Measurements from ENCODE around the gene SBF1. TPM values are rescaled to one million over a fixed set of nuclear protein-coding genes. Genes with fewer than 3 reads are reported as not detected.

Gene SBF1
- total RNA-seq, 4 donors from 2014 or later = 59.9 to 241 (median 108) TPM

DNA sequence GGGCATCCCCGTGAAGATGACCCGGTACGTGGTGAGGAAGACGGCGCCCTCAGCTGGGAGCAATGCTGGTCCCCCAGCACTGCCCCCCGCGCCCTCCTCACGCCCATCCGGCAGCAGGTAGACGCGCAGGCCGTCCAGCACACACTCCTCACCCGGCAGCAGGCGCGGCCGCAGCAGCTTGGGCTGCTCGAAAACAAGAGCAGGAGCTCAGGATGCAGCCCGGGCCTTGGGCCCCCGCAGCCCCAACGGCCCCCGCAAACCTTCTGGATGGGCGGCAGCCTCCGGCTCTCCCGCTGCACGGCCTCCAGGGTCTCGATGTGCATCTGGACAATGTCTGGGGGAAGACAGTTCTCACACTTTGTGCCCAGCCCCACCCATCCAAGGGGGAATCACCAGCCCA is 13.3 kb downstream of the SBF1 start:
- H3K4me3 ChIP-seq = no peak overlapping the region
- 92% methylated on average over 17 of the region's 26 CpGs; no CpG with 5 or more reads in 1 of the 2 donors for WGBS, 2 donors (ENCODE audit: low coverage in 1 of 2)
- in situ Hi-C loops (cut with MboI; ENCODE audit: low pct_ligation_motif_present in 1 of 4, low pct_unique_long_range_greater_than_20kb in 1 of 4, low sequenced_read_pairs in 3 of 4) = no loop called here

DNA sequence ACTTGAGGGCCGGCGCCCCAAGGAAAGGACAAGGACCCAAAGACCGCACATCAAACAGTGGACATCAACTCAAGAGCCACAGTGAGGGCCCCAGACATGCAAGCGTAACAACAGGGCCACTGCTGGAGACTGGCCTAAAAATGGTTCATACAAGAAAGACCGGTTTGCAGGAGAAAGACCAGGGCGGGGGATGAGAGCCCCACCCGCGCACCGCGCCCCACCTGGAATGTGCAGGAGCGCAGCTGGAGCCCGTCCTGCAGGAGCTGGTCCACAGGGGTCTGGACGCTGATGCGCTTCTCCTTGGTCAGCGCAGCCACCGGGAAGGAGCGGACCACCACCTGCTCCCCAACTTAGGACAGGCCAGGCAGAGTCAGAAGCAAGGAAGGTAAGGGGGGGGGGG is 13.9 kb downstream of the SBF1 start:
- no peak overlapping the region for H3K27ac ChIP-seq
- H3K36me3 ChIP-seq = peaks cover 0 to 80% (median 36%) of the 10 kb centered on the region in 4 donors
- DNase-seq = peak; percentile 47
- no peaks in the 10 kb centered on the region for H3K9me3 ChIP-seq
- H3K4me1 ChIP-seq = peaks cover 0 to 6% (median 0%) of the 10 kb centered on the region in 4 donors
- intact Hi-C loops (cut with DNase I; ENCODE audit: low total_unique reads) (no loop called here), in situ Hi-C loops (cut with MboI; ENCODE audit: low pct_ligation_motif_present in 1 of 4, low pct_unique_long_range_greater_than_20kb in 1 of 4, low sequenced_read_pairs in 3 of 4) (no loop called here)
- no peak overlapping the region for H3K4me3 ChIP-seq
- 71 to 80% methylated on average over 5 to 16 of the region's 17 CpGs for WGBS, 2 donors (ENCODE audit: low coverage in 1 of 2)
- TF ChIP-seq, protein P1, sequence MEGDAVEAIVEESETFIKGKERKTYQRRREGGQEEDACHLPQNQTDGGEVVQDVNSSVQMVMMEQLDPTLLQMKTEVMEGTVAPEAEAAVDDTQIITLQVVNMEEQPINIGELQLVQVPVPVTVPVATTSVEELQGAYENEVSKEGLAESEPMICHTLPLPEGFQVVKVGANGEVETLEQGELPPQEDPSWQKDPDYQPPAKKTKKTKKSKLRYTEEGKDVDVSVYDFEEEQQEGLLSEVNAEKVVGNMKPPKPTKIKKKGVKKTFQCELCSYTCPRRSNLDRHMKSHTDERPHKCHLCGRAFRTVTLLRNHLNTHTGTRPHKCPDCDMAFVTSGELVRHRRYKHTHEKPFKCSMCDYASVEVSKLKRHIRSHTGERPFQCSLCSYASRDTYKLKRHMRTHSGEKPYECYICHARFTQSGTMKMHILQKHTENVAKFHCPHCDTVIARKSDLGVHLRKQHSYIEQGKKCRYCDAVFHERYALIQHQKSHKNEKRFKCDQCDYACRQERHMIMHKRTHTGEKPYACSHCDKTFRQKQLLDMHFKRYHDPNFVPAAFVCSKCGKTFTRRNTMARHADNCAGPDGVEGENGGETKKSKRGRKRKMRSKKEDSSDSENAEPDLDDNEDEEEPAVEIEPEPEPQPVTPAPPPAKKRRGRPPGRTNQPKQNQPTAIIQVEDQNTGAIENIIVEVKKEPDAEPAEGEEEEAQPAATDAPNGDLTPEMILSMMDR (IDR thresholded peaks at IDR 0.05) = no peak
- TF ChIP-seq POLR2A (IDR thresholded peaks at IDR 0.05) (no peak), EP300 (IDR thresholded peaks at IDR 0.05; ENCODE audit: low read depth) (no peak), POLR2AphosphoS5 (IDR thresholded peaks at IDR 0.05) (no peak)
- no peaks in the 10 kb centered on the region for H3K27me3 ChIP-seq

More for the DNA sequence above, 13.3 kb downstream of the SBF1 start:
- Histone ChIP-seq H3K4me1 (peaks cover 0 to 6% (median 0%) of the 10 kb centered on the region in 4 donors), H3K36me3 (peaks cover 0 to 84% (median 38%) of the 10 kb centered on the region in 4 donors), H3K27me3 (no peaks in the 10 kb centered on the region), H3K9me3 (no peaks in the 10 kb centered on the region), H3K27ac (no peak overlapping the region)
- no peak for DNase-seq
- intact Hi-C loops (cut with DNase I; ENCODE audit: low total_unique reads) = no loop called here
- TF ChIP-seq, protein P1 (IDR thresholded peaks at IDR 0.05) = no peak
- TF ChIP-seq POLR2A (IDR thresholded peaks at IDR 0.05) (no peak), POLR2AphosphoS5 (IDR thresholded peaks at IDR 0.05) (no peak), EP300 (IDR thresholded peaks at IDR 0.05; ENCODE audit: low read depth) (no peak)

DNA sequence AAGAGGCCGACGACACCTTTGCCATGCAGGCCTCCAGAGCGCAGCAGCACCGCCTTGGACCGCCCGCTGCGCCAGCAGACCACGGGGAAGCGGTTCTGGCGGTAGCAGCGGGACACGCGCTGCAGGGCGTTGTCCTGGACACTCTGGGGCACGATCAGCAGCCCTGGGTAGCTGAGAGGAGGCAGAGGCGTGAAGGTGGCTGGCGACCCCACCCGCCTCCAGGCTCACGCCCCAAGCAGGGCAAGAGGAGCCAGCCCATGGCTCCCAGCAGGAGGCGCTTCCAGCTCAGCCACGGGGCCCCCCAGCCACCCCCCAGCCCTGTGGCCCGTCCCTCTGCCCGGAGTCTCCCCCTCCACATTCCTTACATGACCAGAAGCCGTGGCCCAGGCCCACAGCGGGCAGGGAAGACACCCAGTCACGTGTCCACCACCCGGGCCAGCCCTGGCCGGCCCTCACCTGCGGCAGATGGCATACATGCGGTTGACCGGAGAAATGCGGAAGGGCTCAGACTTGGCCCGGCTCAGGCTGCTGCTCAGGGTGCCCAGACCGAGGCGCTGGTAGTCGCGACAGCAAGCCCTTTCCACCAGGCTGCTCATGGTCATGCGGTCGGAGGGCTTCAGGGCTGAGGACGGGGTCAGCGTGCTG is 15.2 kb downstream of the SBF1 start:
- Histone ChIP-seq H3K4me1 (peaks cover 0 to 6% (median 0%) of the 10 kb centered on the region in 4 donors), H3K36me3 (peaks cover 0 to 73% (median 40%) of the 10 kb centered on the region in 4 donors), H3K9me3 (no peaks in the 10 kb centered on the region), H3K27ac (no peak overlapping the region), H3K4me3 (no peak overlapping the region), H3K27me3 (no peaks in the 10 kb centered on the region)
- in situ Hi-C loops (cut with MboI; ENCODE audit: low pct_ligation_motif_present in 1 of 4, low pct_unique_long_range_greater_than_20kb in 1 of 4, low sequenced_read_pairs in 3 of 4) (no loop called here), intact Hi-C loops (cut with DNase I; ENCODE audit: low total_unique reads) (no loop called here)
- DNase-seq = no peak
- 92% methylated on average over 37 of the region's 41 CpGs; no CpG with 5 or more reads in 1 of the 2 donors for WGBS, 2 donors (ENCODE audit: low coverage in 1 of 2)
- TF ChIP-seq POLR2A (IDR thresholded peaks at IDR 0.05) = no peak

DNA sequence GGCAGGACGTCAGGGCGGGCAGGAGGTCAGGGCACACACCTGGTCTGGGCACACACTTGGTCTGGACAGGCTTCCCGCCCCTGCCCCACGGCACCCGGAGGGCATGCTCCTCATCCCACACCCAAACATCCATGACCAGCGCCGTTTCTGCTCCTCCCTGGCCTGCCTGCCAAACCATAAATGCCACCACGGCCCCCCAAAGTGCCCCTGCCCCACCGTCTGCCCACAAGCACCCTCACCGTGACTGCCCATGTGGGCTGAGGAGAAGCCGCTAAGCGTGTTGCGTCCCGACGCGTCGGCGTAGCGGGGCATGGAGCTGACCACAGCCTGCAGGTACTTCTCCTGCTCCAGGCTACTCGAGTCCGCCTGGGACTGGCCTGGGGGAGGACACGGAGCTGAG is 15.8 kb downstream of the SBF1 start:
- Histone ChIP-seq H3K9me3 (no peaks in the 10 kb centered on the region), H3K4me3 (no peak overlapping the region), H3K27ac (no peak overlapping the region), H3K36me3 (peaks cover 0 to 75% (median 40%) of the 10 kb centered on the region in 4 donors), H3K4me1 (peaks cover 0 to 6% (median 0%) of the 10 kb centered on the region in 4 donors), H3K27me3 (no peaks in the 10 kb centered on the region)
- intact Hi-C loops (cut with DNase I; ENCODE audit: low total_unique reads) = no loop called here
- WGBS, 2 donors (ENCODE audit: low coverage in 1 of 2) = 96% methylated on average over 22 of the region's 22 CpGs; no CpG with 5 or more reads in 1 of the 2 donors
- no peak for DNase-seq
- TF ChIP-seq EP300 (IDR thresholded peaks at IDR 0.05; ENCODE audit: low read depth) (no peak), POLR2A (IDR thresholded peaks at IDR 0.05) (no peak), POLR2AphosphoS5 (IDR thresholded peaks at IDR 0.05) (no peak)
- TF ChIP-seq, protein P1 (IDR thresholded peaks at IDR 0.05) = no peak
- in situ Hi-C loops (cut with MboI; ENCODE audit: low pct_ligation_motif_present in 1 of 4, low pct_unique_long_range_greater_than_20kb in 1 of 4, low sequenced_read_pairs in 3 of 4) = no loop called here

Measured in transverse colon (tissue), 4 donors.